IPS DF 4.7 (cell line): ENCODE data around the gene SIAH3.

ENCODE experiments used
- DNase-seq: peaks from one replicate; pipeline ENCODE4 v3.0.0-alpha.2; 2013; ENCODE audit warnings: low spot score; ENCODE audit errors: extremely low read depth

The SIAH3 gene

DNA sequence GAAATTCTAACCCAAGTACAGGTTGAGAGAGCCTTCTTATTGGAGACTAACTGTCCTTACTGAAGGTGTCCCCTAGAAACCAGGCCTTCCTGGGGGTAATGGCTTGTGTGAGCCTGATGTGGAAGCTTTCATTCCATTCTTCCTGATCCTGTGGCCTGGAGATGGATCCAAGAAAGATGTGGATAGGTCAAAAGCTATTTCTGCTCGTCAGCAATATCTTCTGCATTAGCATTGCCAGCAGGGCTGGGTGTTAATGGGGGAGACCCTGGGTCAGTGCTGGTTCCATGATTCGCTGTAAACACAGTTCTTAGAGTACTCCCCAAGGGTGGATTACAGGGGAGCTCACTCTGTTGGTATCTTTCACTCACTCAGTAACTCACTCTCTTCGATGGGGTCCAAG is 106.6 kb downstream of the SIAH3 start:
- DNase-seq = no peak

DNA sequence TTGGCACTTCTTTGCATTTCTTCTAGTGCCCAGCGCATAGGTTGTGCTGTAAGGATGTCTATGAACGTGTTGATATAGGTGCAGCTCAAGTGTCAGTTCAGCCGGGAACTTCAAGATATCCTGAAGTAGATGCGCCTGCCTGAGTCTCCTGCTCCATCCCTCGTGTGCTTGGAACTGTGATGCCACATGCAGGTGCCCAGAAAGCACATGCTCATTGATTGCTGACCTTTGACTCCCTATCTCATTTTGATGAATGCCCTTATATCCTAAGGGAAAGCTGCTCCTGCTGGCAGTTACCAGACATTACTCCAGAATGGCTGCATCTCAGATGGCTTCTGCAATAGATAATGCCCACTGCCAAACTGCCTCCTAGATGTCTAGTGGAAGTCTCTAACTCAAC is 108.6 kb downstream of the SIAH3 start:
- no peak for DNase-seq

DNA sequence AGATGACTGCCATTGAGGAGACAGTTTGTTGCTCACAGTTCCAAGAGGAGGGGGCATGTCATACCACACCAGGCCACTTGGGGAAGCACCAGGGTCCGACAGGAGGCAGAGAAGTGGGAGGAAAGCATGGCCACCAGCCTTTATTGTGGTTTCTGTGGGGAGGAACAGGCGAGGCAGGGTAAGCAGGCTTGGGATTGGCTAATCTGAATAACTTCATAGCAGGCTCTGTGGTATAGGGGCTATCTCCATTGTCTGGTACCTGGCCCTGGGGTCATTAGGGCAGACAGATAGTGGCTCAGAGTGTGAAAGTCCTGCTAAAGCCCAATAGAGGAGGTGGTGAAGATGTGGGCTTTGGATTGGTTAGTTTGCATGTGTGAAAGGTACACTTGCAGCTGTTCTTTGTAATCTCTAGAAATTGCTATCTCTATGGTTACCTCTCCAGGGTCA is 114.0 kb downstream of the SIAH3 start:
- no peak for DNase-seq

DNA sequence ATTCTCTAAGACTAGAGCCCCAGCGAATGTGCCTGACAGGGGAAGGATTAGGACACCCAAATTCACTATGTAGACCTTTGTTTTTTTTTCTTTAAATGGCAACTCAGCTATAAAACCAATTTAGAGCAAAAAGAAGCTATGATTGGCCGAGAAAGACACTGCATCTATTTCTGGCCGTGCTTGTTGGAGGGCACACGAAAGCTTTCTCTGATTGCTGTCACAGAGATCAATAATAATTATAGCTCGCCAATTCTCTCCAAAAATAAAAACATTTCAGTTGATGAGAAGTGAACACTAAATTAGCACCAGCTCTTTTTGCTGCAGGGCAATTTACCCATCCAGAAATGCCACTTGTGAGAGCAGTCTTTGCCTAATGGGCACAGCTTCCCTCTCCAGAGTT is 118.2 kb downstream of the SIAH3 start:
- DNase-seq = no peak

DNA sequence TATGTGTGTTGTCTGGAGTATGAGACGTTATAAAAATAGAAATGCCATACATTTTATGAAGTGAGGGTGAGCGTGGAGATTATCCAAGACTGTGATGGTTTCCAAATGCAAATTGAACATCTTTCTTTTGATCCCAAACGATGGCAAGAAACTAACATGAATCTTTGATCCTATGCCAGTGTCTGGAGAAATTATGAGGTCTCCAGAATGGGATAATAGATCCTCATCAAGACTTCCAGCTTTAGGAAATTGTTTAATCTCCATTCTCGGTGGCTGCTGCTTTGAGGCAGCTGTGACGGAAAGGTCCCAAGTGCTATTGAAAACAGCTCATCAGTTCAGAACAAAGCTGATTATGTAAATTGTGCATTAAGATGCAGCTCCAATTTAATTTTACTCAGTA is 118.6 kb downstream of the SIAH3 start:
- no peak for DNase-seq

DNA sequence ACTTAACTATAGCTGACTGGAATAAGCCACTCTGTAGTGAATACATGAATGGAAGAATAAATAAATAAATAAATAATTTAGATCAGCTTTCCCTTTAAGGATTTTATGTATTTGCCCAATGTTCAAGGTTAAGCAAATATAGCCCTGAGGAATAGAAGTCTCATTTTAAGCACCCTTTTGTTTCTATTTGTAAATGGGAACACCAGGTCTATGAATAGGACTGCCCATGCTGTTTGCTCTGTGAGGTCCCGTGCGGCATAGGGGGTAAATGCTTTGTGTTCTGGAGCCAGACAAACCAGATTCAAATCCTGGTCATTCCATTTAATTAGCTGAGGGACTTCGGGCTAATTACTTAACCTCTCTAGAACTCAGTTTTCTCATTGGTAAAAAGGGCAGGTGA is 120.1 kb downstream of the SIAH3 start:
- no peak for DNase-seq

DNA sequence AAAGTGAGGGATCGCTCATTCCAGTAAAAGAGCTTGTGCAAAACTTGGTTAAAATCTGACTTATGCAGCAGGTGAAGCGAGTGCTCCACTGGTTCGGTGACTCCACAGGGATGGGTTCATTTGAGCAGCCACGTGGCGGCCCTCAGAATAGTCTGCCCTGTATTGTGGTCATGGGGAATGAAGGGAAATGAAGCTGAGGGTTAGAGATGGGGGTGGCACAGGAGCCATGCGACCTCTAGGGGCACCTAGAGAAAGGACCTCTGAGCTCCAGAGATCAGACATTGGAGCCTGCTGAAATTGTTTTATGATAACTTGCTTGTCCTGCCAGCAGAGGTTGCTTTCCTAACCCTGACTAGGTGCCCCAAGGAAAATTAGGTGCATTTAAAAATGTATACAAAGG is 122.8 kb downstream of the SIAH3 start:
- peak; percentile 46 for DNase-seq
